Measurements from ENCODE around the gene MUC12.
"Not testable (repeated sequence)": the region's sequence is repeated elsewhere in the genome, so short reads cannot be mapped to it uniquely, and the experiment has no call there.

MUC12 gene, protein sequence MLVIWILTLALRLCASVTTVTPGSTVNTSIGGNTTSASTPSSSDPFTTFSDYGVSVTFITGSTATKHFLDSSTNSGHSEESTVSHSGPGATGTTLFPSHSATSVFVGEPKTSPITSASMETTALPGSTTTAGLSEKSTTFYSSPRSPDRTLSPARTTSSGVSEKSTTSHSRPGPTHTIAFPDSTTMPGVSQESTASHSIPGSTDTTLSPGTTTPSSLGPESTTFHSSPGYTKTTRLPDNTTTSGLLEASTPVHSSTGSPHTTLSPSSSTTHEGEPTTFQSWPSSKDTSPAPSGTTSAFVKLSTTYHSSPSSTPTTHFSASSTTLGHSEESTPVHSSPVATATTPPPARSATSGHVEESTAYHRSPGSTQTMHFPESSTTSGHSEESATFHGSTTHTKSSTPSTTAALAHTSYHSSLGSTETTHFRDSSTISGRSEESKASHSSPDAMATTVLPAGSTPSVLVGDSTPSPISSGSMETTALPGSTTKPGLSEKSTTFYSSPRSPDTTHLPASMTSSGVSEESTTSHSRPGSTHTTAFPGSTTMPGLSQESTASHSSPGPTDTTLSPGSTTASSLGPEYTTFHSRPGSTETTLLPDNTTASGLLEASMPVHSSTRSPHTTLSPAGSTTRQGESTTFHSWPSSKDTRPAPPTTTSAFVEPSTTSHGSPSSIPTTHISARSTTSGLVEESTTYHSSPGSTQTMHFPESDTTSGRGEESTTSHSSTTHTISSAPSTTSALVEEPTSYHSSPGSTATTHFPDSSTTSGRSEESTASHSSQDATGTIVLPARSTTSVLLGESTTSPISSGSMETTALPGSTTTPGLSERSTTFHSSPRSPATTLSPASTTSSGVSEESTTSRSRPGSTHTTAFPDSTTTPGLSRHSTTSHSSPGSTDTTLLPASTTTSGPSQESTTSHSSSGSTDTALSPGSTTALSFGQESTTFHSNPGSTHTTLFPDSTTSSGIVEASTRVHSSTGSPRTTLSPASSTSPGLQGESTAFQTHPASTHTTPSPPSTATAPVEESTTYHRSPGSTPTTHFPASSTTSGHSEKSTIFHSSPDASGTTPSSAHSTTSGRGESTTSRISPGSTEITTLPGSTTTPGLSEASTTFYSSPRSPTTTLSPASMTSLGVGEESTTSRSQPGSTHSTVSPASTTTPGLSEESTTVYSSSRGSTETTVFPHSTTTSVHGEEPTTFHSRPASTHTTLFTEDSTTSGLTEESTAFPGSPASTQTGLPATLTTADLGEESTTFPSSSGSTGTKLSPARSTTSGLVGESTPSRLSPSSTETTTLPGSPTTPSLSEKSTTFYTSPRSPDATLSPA (N-terminal part only)

DNA sequence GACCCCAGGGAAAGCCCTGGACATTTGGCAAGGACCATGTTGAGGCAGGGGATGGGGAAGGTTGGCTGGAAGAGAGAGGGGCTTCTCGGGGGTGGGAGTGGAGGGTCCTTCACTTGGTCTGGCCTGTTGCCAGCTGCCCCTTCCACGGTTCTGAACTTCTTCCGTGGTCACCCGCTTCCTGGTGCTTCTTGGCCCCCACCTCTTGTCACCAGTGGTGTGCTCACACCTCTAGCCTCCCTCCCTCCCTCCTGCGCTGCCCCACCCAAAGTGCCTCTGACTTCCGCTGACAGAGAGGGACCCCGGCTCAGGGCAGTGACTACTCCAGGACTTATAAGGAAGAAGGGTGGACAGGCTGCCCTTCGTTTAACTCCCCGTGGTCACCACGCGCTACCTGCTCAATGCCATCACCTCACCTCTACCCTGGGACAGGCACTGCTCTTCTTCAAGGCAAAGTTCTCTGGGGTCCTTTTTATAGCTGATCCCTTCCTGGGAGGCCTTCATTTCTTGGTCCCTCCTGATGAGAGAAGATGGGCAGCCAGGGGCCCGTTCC lies at the start of gene MUC12:
MUC12 (plus strand) TSS at position 500 of the 550 bp plus-strand sequence. CDS start 58 bp downstream, outside the sequence.
- no peak for DNase-seq (ENCODE audit: low spot score)

DNA sequence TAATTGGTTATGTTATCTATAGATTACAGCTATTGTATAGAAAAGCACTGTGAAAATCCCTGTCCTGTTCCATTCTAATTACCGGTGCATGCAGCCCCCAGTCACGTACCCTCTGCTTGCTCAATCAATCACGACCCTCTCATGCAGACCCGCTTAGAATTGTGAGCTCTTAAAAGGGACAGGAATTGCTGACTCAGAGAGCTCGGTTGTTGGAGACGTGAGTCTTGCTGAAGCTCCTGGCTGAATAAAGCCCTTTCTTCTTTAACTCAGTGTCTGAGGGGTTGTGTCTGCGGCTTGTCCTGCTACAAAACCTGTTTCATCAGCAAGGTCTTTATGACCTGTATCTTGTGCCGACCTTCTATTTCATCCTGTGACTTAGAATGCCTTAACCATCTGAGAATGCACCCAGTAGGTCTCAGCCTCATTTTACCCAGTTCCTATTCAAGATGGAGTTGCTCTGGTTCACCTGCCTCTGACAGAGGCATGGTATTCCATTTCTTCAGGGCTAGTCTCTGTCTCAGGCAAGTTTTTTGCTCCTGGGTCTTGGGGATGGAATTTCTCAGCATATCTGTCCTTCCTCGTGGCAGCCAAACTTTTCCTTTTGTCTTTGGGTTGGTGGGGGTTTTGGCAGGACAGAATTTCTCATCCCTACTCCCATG lies 49.5 kb upstream of the MUC12 start:
- DNase-seq (ENCODE audit: low spot score): not testable (repeated sequence)

DNA sequence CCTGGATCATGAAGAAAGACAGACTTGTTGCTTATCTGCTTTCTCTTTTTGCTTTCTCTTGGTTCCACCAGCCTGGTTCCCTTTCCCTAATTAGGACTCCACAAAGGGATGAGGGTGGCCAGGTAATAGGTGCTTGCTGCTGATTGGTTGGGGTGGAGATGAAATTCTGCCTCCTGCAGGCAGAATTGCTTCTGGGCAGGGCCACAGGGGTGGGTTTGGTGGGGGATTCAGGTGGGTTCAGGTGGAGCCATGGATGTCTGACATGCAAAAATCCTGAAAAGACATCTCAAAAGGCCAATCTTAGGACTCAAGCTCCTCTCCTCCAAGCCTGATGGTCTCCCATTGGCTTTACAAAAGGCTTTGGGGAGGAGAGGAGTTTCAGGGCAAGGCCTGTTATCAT lies 48.3 kb upstream of the MUC12 start:
- DNase-seq (ENCODE audit: low spot score): no peak

DNA sequence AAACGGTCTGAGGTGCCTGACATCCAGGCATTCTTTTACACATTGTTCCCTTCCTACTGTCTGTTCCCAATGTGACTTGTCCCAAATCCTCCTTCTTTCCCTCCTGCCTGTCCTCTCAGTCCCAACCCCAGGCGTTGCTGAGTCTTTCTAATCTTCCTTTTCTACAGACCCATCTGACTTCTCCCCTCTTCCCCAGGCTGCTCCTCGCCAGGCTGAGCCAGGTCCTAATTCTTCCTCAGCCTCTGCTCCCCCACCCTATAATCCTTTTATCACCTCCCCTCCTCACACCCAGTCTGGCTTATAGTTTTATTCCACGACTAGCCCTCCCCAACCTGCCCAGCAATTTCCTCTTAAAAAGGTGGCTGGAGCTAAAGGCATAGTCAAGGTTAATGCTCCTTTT lies 45.7 kb upstream of the MUC12 start:
- DNase-seq (ENCODE audit: low spot score): not testable (repeated sequence)

DNA sequence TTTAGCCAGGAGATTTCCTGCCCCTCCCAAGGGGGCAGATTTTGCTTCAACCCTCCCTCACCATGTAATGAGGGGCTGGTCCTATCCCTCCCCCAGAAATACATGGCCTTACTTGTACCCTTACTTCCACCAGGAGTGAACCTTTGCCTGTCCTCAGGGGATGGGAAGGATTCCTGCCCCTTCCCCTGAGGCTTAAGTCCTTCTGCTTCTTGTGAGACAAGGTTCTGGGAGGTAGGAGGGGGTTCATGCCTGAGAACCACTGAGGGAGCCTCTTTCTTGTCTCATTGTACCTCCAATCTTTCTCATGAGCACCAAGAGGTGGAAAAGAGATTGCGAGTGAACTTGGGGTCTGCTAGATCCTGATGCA lies 39.6 kb upstream of the MUC12 start:
- no peak for DNase-seq (ENCODE audit: low spot score)

DNA sequence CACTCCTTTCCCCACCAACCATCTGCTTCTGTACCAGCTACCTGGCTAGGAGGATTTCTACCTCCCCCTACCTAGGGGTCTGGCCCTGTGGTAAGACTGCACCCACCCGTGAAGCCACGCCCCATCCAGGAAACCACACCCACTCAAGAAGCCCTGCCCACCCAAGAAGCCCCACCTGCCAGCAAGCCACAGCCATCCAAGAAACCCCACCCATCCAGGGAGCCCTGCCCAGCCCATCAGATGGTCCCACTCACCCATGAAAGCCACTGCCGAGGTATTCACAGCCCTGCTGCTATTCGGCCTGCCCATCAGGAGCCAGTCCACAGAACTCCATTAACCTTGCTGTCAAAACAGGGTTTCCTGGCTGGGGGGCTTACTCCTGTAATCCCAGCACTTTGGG lies 35.6 kb upstream of the MUC12 start:
- DNase-seq (ENCODE audit: low spot score): no peak

DNA sequence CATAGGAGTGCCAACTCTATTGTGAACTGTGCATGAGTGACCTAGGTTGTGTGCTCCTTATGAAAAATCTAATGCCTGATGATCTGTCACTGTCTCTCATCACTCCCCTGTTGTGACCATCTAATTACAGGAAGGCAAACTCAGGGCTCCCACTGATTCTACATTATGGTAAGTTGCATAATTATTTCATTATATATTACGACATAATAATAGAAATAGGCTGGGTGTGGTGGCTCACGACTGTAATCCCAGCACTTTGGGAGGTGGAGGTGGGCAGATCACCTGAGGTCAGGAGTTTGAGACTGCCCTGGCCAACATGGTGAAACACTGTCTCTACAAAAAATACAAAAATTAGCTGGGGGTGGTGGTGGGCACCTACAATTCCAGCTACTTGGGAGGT lies 34.0 kb upstream of the MUC12 start:
- DNase-seq (ENCODE audit: low spot score): not testable (repeated sequence)

DNA sequence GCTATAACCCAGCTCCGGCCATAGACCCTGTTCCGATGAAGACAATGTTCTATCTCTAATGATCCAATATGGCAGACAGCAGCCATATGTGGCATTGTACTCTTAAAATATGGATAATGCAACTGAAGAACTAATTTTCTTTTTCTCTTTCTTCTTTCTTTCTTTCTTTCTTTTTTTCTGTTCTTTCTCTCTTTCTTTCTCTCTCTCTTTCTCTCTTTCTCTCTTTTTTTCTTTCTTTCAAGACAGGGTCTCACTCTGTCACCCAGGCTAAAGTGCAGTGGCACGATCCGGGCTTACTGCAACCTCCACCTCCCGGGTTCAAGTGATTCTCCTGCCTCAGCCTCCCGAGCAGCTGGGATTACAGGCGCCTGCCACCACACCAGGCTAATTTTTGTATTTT lies 33.2 kb upstream of the MUC12 start:
- DNase-seq (ENCODE audit: low spot score): not testable (repeated sequence)

DNA sequence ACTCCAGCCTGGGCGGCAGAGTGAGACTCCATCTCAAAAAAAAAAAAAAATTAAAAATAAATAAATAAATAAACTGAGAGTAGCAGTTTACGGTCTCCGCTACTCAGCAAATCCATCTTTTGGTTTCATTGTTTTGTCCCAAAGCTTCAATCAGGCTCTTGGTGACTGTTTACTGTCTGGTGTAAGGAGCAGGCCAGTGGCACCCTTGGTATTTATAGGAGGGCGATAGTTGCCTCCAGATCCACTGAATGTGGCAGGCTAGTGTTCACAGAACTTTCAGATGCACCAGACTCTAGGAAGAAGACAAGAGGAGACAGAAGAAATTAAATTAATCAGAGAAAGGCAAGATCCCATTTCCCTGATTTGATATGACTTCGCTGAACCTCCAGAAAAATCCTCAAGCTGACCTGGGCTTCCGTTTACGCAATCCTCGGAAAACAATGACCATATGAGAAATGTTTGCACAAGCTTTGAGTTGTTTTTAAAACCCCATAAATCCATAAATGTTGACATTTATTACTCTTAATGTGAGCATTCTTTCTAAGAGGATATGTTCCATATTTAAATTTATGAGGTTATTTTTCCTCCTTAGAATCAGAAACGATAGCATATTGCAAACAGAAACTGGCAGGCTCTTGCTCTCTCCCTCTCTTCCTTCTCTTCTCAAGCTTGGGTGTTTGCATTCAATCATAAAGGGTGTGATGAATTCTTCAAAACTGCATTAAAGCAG lies 27.2 kb upstream of the MUC12 start:
- DNase-seq (ENCODE audit: low spot score): no peak

DNA sequence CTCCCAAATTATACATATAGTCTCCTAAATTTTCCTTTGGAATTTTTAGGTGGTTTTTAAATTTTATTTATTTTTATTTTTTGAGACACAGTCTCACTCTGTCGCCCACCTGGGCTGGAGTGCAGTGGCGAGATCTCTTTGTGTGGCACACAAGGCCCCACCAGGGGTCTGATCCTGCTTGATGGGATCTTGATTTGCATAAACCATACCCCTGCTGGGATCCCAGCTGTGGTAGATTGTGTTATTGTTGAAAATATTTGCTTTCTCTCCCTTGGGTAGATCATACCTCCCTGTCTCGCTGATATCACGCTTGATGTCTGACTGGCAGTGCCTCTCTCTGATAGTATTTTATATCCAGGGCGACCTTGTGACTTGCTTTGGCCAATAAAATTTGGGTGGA lies 25.7 kb upstream of the MUC12 start:
- no peak for DNase-seq (ENCODE audit: low spot score)

DNA sequence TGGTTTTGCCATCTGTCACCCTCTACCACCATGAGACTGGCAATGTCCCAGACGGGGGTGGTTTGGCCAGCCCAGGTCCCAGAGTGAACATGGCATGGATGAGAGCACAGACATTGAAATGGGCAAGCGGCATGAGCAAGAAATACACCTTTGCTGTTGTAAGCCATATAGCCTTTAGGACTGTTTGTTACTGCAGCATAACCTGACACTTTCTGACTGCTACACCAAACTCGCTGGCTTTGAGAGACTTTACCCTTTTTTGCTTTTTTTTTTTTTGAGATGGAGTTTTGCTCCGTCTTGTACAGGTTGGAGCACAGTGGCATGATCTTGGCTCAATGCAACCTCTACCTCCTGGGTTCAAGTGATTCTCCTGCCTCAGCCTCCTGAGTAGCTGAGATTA lies 25.2 kb upstream of the MUC12 start:
- no peak for DNase-seq (ENCODE audit: low spot score)

DNA sequence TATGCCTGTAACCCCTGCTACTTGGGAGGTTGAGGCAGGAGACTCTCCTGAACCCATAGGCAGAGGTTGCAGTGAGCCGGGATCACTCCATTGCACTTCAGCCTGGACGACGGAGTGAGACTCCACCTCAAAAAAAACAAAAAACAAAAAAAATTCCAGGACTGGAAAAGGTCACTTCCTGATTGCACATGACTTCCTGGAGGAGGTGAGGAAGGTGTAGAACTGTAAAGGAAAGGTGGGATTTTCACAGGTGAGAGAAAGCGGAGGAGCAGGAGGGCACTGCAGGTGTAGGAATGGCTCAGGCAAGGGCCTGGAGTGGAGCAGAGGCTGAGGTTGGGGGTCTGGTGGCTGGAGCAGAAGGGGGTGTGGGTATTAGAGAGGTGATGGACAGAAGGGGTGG lies 23.3 kb upstream of the MUC12 start:
- no peak for DNase-seq (ENCODE audit: low spot score)

DNA sequence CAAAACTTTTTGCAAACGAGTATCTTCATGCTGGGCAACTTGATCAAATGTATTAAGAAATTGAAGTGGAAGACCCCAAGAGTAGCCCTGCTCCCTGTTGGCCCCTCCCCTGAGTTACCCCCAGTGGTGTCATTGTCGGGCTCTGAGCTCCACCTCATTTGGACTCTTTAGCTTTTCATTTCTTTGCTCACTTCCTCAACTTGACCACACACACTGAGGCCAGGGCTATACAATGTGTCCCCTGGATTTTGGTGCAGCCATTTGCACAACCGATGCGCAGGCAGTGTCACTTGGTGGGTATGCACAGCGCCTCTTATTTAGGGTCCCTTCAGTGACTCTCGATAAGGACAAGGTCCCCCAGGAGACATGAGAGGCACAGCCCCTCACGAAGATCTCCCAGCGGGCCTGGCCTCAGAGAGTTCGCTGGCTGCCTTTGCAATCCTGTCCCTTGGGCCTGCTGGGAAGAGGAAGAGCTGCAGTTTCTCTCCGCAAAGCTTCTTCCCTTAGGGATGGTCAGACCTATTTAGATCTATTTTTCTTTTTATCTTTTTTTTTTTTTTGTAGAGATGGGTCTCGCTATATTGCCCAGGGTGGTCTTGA lies 22.5 kb upstream of the MUC12 start:
- no peak for DNase-seq (ENCODE audit: low spot score)

DNA sequence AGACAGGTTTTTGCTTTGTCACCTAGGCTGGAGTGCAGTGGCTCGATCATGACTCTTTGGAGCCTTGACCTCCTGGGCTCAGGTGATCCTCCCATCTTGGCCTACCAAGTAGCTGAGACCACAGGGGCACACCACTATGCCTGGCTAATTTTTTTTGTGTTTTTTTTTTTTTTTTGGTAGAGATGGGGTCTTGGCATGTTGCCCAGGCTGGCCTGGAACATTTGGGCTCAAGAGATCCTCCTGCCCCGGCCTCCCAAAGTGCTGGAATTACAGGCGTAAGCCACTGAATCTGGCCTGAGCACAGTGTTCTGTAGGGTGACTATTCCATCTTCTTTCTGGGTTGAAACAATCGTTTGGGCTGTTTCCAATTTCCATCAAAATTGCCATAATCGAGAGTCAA lies 21.6 kb upstream of the MUC12 start:
- no peak for DNase-seq (ENCODE audit: low spot score)

DNA sequence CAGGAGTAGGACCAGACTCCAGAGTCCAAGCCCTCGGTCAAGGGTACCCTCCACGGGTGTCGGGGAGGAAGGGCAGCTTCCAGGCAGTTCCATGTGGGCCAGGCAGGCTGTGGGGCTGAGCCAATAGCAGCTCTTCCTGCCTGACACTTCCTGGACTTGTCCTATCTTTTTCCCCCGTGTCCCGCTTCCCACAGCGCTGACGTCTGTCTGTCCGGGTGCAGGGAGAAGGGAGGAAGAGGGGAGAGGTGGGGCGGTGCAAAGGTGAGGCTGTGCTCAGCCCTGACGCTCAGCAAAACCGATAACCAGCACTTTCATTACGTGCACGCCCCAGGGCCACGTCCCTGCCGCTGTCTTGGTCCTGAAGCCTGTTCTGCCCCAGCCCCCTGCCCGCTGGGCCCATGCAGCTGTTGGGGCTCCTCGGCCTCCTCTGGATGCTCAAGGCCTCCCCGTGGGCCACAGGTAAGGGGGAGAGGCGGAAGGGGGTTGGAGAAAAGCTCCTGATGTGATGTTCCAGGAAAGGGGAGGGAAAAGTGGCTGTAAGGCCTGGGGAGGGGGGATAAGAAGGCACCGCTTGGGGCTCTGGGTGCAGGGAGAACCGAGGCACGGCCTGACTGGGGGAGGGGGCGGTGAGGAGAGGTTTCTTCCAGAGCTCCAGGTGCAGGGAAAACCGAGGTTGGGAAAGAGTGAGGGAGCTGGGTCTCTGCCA lies 20.0 kb upstream of the MUC12 start, which contains the start of gene MUC3A:
MUC3A (plus strand) TSS at position 308 of the 706 bp plus-strand sequence; CDS start at position 399, 91 bp downstream.
- DNase-seq (ENCODE audit: low spot score): no peak

DNA sequence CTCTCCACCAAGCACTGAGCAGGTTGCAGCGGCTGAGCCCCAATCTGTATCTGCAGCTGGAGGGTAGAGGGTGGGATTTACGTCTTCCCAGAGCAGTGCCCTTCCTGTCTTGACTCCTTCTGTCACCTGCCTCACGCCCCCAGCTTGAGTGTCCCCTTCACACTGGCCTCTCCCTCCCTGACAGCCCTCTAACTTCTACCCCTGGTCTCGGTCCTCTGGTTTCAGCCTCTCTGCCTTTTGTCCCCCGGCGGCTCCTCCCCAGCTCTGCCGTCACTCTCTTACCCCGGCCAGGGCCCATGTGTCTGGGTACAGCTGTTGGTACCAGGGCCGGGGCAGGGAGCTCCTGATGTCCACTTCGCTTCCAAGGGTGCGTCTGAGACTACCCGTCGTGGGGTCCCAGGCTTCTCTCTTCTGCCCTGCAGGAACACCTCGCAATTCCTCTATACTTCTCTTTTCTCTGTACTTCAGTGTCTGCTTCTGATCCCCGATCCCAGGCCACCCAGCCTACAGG lies 19.4 kb upstream of the MUC12 start:
- no peak for DNase-seq (ENCODE audit: low spot score)

DNA sequence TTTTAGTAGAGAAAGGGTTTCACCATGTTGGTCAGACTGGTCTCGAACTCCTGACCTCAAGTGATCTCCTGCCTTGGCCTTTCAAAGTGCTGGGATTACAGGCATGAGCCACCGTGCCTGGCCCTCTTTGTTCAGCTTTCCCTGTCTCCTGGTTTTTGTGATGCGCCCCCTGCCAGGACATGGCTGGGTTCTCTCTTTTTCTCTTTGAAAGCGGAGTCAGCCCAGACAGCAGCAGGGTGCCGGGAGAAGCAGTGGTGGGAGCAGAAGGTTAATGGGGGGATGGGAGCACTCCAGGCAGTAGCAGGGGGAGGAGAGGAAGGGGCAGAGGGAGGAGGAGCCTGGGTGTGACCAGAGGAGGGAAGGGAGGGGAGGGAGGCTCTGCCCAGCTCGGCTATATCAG lies 18.2 kb upstream of the MUC12 start:
- no peak for DNase-seq (ENCODE audit: low spot score)

DNA sequence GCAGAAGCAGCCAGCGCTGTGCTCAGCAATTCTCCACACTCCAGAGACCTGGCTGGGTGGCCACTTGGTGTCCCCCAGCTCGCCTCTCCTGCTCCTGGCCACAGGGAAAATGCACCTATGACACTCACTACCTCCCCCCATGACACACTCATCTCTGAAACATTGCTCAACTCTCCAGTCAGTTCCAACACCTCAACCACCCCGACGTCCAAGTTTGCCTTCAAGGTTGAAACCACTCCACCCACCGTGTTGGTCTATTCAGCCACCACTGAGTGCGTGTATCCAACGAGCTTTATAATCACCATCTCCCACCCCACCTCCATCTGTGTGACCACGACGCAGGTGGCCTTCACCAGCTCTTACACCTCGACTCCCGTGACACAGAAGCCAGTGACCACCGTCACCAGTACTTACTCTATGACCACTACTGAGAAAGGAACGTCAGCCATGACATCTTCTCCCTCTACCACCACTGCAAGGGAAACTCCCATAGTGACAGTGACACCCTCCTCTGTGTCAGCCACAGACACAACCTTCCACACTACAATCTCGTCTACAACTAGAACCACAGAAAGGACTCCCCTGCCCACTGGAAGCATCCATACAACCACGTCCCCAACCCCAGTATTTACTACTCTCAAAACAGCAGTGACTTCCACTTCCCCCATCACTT lies 17.3 kb upstream of the MUC12 start:
- DNase-seq (ENCODE audit: low spot score): no peak

DNA sequence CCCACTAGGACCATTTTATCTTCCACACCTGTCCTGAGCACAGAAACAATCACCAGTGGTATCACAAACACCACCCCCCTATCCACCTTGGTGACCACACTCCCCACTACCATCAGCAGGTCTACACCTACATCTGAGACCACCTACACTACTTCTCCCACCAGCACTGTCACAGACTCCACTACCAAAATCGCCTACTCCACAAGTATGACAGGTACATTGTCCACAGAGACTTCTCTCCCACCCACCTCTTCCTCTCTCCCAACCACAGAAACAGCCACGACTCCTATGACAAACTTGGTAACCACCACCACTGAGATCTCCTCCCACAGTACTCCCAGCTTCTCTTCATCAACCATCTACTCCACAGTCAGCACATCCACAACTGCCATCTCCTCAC lies 16.7 kb upstream of the MUC12 start:
- no peak for DNase-seq (ENCODE audit: low spot score)

Data from CD4-positive, alpha-beta T cell treated with Interleukin-6 at 100 ng/mL for 8 hours (primary cell).